ENCODE measurements around the gene TTC39C. TPM values are rescaled to one million over a fixed set of nuclear protein-coding genes. Genes with fewer than 3 reads are reported as not detected.

The TTC39C gene
- total and polyA plus RNA-seq, 5 donors from 2014 or later = 109 to 274 (median 180) TPM

DNA sequence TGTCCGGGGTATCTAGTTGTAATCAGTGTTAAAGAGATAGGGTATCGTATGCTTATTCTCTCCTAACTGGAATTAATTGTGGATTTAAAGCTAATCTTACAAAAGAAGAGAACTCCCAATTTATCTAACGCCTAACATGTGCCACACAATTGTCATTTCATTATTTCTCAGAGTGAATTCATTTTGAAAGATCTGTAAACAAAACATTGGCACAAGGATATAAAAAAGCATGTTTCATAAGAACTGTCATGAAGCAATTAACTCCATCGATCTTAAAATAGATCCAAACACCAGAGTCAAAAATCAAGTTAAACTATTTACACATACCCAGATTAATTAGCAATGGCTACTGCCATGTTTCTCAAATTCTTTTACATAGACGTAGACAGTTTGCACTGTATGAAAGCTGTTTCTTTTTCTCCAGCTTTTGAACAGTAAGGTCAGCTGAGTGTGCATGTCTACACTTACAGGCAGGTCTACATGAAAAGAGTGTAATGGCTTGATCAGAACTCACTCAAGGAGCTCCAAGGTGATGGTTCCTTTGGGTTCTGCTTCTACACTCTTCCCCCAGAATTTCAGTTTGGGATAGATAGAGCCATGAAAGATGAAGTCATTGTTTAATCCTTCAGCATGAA lies 163.1 kb downstream of the TTC39C start:
- no peaks in the 10 kb centered on the region for H3K4me1 ChIP-seq (ENCODE audit: control insufficient read depth, insufficient read depth, low read length, poor library complexity, severe bottlenecking)
- ATAC-seq (ENCODE audit: low read depth in 2 of 2) = no peak
- Mint-ChIP-seq H3K4me1 (peaks cover 0 to 3% (median 0%) of the 10 kb centered on the region in 4 donors), H3K27ac (no peak overlapping the region), H3K36me3 (no peaks in the 10 kb centered on the region), H3K9me3 (no peaks in the 10 kb centered on the region), H3K4me3 (no peak overlapping the region), H3K27me3 (peaks cover 18% of the 10 kb centered on the region)
- H3K9me3 ChIP-seq (ENCODE audit: control insufficient read depth in 2 of 2, low read length in 2 of 2) = no peaks in the 10 kb centered on the region
- no peak for DNase-seq
- no peak overlapping the region for H3K27ac ChIP-seq (ENCODE audit: insufficient read depth, low read length, poor library complexity, severe bottlenecking)
- H3K4me3 ChIP-seq (ENCODE audit: low read depth, low read length) = no peak overlapping the region
- peaks cover 6% of the 10 kb centered on the region for H3K27me3 ChIP-seq (ENCODE audit: control insufficient read depth, insufficient read depth, low read length)
- H3K36me3 ChIP-seq (ENCODE audit: control insufficient read depth, insufficient read depth, low read length) = no peaks in the 10 kb centered on the region

DNA sequence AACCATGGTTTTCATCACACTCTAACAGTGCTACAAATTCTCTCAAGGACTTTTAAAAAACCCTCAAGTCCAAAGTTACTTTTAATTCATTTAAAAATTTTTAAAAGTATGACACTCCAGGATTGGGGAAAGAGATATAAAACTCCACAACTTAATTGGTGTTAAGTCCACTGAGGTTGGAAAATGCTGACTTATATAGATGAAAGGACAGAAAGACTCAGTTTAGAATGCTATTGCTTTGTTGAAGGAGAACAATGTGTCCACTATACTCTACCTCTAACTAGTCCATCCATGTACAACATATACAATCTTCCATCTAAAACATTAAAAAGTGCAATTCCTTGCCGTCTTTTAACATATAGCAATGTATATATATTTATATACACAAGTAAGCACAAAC lies 165.5 kb downstream of the TTC39C start:
- peaks cover 0 to 2% (median 0%) of the 10 kb centered on the region in 7 donors for H3K9me3 Mint-ChIP-seq
- Histone ChIP-seq H3K4me3 (ENCODE audit: low read depth, low read length) (no peak overlapping the region), H3K27ac (ENCODE audit: insufficient read depth, low read length, poor library complexity, severe bottlenecking) (no peak overlapping the region), H3K9me3 (ENCODE audit: control insufficient read depth in 2 of 2, low read length in 2 of 2) (no peaks in the 10 kb centered on the region), H3K27me3 (ENCODE audit: control insufficient read depth, insufficient read depth, low read length) (peaks cover 7% of the 10 kb centered on the region), H3K36me3 (ENCODE audit: control insufficient read depth, insufficient read depth, low read length) (no peaks in the 10 kb centered on the region), H3K4me1 (ENCODE audit: control insufficient read depth, insufficient read depth, low read length, poor library complexity, severe bottlenecking) (no peaks in the 10 kb centered on the region)
- no peak overlapping the region for H3K4me3 Mint-ChIP-seq
- no peak for DNase-seq
- peaks cover 0 to 3% (median 0%) of the 10 kb centered on the region in 4 donors for H3K4me1 Mint-ChIP-seq
- H3K36me3 Mint-ChIP-seq = no peaks in the 10 kb centered on the region
- H3K27me3 Mint-ChIP-seq = peaks cover 13% of the 10 kb centered on the region
- ATAC-seq (ENCODE audit: low read depth in 2 of 2) = no peak
- no peak overlapping the region for H3K27ac Mint-ChIP-seq

- Mint-ChIP-seq H3K27ac (no peak overlapping the region), H3K36me3 (no peaks in the 10 kb centered on the region), H3K4me3 (no peak overlapping the region), H3K27me3 (peaks cover 16% of the 10 kb centered on the region), H3K9me3 (peaks cover 0 to 2% (median 0%) of the 10 kb centered on the region in 7 donors), H3K4me1 (peaks cover 0 to 2% (median 0%) of the 10 kb centered on the region in 4 donors)
- Histone ChIP-seq H3K9me3 (ENCODE audit: control insufficient read depth in 2 of 2, low read length in 2 of 2) (no peaks in the 10 kb centered on the region), H3K27ac (ENCODE audit: insufficient read depth, low read length, poor library complexity, severe bottlenecking) (no peak overlapping the region), H3K4me3 (ENCODE audit: low read depth, low read length) (no peak overlapping the region), H3K4me1 (ENCODE audit: control insufficient read depth, insufficient read depth, low read length, poor library complexity, severe bottlenecking) (no peaks in the 10 kb centered on the region), H3K36me3 (ENCODE audit: control insufficient read depth, insufficient read depth, low read length) (no peaks in the 10 kb centered on the region), H3K27me3 (ENCODE audit: control insufficient read depth, insufficient read depth, low read length) (peaks cover 3% of the 10 kb centered on the region)
- DNase-seq (no peak), ATAC-seq (ENCODE audit: low read depth in 2 of 2) (no peak)
Observed at GRCh38 chr18:24181806-24182205, 167.3 kb downstream of the TTC39C start.

Other genes with a start within 250 kb of the TTC39C start
- 1.2 TPM for gene CABYR, start 124.3 kb downstream of the TTC39C start, total RNA-seq
- under 1 TPM in 2 of 4 donors, not detected in 2; 0.19 to 0.56 TPM for gene CABYR, start 124.3 kb downstream of the TTC39C start, polyA plus RNA-seq